ENCODE data around the gene TMEM150A.
A peak's percentile ranks its signal among the peaks of the same experiment; 100 is the strongest.
"Not testable (repeated sequence)": the region's sequence is repeated elsewhere in the genome, so short reads cannot be mapped to it uniquely, and the experiment has no call there.

The TMEM150A gene

GRCh38 chr2:85602476-85603234, at the start of gene TMEM150A:
TSS of gene TMEM150A (minus strand) at chr2:85602698. CDS start at chr2:85601948, 750 bp downstream.
- DNase-seq, result peak; percentile 83 to 92

GRCh38 chr2:85652056-85652455, 49.6 kb upstream of the TMEM150A start:
- DNase-seq, result no peak

- no peak for DNase-seq
Observed at GRCh38 chr2:85651097-85651496, 48.6 kb upstream of the TMEM150A start.

GRCh38 chr2:85650456-85650855, 48.0 kb upstream of the TMEM150A start:
- no peak for DNase-seq

GRCh38 chr2:85649201-85650190, 47.0 kb upstream of the TMEM150A start:
- no peak for DNase-seq

GRCh38 chr2:85648619-85649018, 46.1 kb upstream of the TMEM150A start:
- DNase-seq, result no peak

GRCh38 chr2:85647823-85648526, 45.5 kb upstream of the TMEM150A start:
- no peak for DNase-seq

- no peak for DNase-seq
Observed at GRCh38 chr2:85646166-85646565, 43.7 kb upstream of the TMEM150A start.

GRCh38 chr2:85644909-85645308, 42.4 kb upstream of the TMEM150A start:
- no peak for DNase-seq

GRCh38 chr2:85642725-85643124, 40.2 kb upstream of the TMEM150A start:
- no peak for DNase-seq

GRCh38 chr2:85635636-85636035, 33.1 kb upstream of the TMEM150A start:
- no peak for DNase-seq

GRCh38 chr2:85635011-85635410, 32.5 kb upstream of the TMEM150A start:
- no peak for DNase-seq

GRCh38 chr2:85631316-85631715, 28.8 kb upstream of the TMEM150A start:
- no peak for DNase-seq

GRCh38 chr2:85628658-85629057, 26.2 kb upstream of the TMEM150A start:
- no peak for DNase-seq

- DNase-seq, result no peak
Observed at GRCh38 chr2:85623991-85624390, 21.5 kb upstream of the TMEM150A start.

- no peak for DNase-seq
Observed at GRCh38 chr2:85621338-85621737, 18.8 kb upstream of the TMEM150A start.

GRCh38 chr2:85619617-85620016, 17.1 kb upstream of the TMEM150A start:
- no peak for DNase-seq

- not testable (repeated sequence) for DNase-seq
Observed at GRCh38 chr2:85617723-85618122, 15.2 kb upstream of the TMEM150A start.

GRCh38 chr2:85615413-85615728, 12.9 kb upstream of the TMEM150A start:
- no peak for DNase-seq

GRCh38 chr2:85614757-85615156, 12.3 kb upstream of the TMEM150A start:
- not testable (repeated sequence) for DNase-seq

GRCh38 chr2:85613717-85614515, 11.4 kb upstream of the TMEM150A start:
- no peak for DNase-seq

All from NCI-H1930 (cell line).